ENCODE measurements around the gene SMYD4.

GRCh38 chr17:1786708-1787107 is 43.0 kb downstream of the SMYD4 start:
- TF ChIP-seq JUNB (IDR thresholded peaks at IDR 0.05; ENCODE audit: unreplicated experiment): no peak
- TF ChIP-seq, protein P1, sequence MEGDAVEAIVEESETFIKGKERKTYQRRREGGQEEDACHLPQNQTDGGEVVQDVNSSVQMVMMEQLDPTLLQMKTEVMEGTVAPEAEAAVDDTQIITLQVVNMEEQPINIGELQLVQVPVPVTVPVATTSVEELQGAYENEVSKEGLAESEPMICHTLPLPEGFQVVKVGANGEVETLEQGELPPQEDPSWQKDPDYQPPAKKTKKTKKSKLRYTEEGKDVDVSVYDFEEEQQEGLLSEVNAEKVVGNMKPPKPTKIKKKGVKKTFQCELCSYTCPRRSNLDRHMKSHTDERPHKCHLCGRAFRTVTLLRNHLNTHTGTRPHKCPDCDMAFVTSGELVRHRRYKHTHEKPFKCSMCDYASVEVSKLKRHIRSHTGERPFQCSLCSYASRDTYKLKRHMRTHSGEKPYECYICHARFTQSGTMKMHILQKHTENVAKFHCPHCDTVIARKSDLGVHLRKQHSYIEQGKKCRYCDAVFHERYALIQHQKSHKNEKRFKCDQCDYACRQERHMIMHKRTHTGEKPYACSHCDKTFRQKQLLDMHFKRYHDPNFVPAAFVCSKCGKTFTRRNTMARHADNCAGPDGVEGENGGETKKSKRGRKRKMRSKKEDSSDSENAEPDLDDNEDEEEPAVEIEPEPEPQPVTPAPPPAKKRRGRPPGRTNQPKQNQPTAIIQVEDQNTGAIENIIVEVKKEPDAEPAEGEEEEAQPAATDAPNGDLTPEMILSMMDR (conservative IDR thresholded peaks at IDR 0.05; ENCODE audit: low read depth in 2 of 2): no peak
